ENCODE measurements around the gene FKBP1B.

GRCh38 chr2:24065341-24065740 lies 15.8 kb downstream of the FKBP1B start:
- TF ChIP-seq CTCF (IDR thresholded peaks at IDR 0.05 in 2 of 3, conservative IDR thresholded peaks at IDR 0.05 in 1 of 3; ENCODE audit: borderline replicate concordance in 1 of 3, insufficient read depth in 1 of 3, low read depth in 2 of 3, low read length in 2 of 3) (no peak), ATF3 (IDR thresholded peaks at IDR 0.05) (no peak), POLR2A (IDR thresholded peaks at IDR 0.05; ENCODE audit: borderline replicate concordance, extremely low read depth, insufficient read depth, insufficient read length) (no peak), ZFX (IDR thresholded peaks at IDR 0.05) (no peak)
